HG02885 (cell line): Measurements from ENCODE around the gene ANTXR2.

ENCODE experiments used
- ATAC-seq: cut with Tn5 transposase; IDR thresholded peaks from one replicate; pipeline ENCODE4 v1.9.1; 2021; ENCODE audit warnings: mild to moderate bottlenecking; ENCODE audit not compliant: unreplicated experiment, poor library complexity

The ANTXR2 gene

DNA sequence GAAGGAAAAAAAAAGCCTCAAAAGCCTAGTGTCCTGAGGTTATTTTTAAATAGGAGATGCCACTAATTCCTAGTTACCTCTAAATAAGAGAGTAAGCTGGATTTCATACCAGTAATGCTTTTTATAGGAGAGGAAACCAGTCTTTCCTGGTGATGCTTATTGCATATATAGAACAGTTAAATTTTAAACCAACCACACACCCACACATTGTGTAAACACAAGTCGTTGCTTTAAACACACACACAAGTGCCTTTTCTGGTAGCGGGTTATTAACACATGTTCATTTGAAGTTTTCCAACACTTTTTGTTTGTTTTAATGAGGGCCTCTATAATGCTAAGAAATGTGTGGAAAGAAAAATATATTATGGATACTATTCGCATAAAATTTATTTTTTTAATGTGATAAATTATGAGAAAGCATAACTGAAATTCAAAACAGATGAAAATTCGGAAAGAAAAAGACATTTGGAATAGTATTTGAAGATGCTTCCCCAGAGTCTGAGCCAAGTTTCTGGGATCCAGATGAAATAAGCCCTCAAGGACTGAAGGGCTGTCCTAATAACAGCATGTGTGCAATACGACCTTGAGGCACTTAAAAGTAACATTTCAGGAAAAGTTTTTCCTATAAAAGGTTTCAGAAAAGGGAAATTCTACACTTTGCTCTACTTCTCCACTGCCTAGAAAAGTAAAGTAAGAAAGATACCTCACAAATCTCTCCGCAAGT is 2.0 kb downstream of the ANTXR2 start:
- ATAC-seq: no peak

DNA sequence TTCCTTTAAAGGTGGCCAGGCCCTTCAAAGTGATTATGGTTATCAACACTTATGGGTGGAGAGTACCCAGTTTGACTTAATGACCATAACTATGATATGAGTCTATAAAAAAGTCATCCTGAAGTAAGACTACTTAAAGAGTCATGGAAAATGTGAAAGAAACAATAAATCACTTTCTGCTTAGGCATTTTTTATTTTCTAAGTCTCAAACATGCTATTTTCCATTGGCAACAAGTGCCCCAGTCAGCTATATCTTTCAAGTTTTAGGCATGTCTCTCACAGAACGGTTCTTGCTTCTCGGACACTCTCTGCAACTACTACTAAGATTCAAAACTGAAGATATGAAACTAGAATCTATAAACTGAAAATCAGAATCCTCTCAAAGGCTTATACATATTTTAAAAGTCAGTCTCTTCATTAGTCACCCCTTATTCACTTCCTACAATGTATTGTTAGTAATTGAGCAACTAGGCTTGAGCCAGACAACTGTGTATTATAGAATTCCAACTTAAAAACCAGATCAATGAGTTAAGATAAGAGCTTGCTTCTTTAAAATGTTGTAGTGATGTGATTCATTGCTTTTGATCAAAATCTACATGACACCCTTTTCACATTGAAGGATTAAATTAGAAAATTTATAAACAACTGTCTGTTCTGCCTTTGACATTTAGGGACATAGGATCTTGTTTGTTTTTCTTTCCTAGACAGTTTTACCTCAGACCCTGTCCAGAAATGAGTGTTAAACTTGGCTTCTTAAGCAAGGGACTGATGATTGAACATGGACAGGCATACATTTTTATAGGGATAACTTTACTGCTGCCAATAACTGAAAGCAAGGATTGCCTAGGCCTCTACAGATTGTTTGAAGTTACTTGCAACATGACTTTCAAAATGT is 2.9 kb downstream of the ANTXR2 start:
- no peak for ATAC-seq

DNA sequence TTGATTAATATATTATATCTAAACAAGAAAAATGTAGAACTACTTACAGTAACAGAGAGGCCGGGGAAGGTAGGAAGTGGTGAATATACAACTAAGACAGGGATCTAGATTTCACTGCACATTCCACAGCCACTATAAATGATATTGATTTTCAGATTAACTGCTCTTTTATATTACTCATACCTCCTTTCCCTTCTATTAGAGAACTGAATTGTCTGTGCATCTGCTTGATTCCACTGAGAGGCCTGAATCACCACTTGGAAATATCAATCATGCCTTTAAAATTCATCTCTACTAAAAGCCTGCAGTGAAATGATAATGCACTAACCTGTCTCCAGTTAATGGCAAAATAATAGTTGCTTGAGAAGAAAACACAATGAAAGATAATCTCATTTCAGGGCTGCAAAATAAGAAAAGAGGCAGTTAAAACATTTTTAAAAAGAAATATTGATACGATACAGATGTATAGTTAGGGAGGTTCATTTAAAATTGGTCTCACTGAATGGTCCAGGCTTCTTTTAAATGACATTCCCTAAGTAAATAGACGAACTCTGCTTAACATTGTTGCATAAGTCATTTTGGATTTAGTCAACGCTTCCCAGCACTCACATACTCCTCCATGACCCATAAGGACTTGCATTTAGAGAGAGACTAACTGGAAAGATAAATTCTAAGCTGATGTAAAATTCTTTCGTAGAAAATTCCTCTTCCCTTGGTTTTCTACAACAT is 3.8 kb downstream of the ANTXR2 start:
- ATAC-seq: no peak

DNA sequence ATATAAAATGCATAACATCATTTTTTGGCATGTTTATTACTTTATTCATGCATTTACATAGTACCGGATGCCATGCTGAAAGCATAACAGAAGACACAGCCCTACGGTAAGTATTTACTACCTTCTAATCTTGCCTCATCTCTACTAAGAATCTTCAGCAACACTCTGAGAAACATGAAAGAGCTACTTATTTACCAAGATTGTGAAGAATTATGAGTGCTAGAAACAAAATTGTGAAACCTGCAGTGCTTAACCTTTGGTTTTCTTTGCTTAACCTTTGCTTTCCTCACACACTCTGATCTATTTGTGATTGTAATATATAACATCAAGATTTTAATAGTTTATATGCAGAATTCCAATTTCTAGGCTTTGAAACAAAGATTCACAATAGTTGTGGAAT is 7.4 kb downstream of the ANTXR2 start:
- ATAC-seq: no peak

DNA sequence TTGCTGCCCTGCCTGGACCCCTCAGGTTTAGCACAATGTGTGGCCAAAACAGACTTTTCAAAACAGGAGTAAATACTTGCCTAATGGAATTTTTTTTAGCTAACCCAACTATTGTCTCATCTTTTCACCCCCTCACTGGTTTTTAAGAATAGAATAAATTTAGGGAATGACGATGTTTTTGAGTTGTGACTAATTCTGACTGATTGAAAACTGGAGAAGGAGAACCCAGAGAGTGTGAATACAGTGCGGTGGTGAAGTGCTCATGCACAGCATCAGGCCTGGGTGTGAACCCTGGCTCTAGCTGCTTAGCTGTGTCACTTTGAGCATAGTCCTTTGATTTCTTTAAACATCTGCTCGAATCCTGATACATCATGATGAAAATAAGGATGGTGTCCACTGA is 10.5 kb downstream of the ANTXR2 start:
- ATAC-seq: no peak

DNA sequence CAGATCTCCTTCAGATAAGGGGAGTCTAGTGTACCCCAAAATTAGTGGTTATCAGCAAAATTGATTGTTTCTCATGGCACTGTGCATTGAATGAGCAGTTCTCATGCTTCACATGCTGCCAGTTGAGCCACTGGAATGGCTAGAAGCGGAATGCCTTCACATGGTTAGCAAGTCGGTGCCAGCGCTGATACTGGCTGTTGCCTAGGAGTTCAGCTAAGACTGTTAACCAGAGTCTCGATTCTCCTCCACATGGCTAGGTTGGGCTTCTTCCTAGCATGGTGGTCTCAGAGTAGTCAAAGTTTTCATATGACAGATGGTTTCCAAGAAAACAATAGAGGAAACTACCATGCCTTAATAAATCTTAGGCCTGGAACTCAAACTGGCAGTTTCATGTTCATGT is 12.2 kb downstream of the ANTXR2 start:
- ATAC-seq: no peak

DNA sequence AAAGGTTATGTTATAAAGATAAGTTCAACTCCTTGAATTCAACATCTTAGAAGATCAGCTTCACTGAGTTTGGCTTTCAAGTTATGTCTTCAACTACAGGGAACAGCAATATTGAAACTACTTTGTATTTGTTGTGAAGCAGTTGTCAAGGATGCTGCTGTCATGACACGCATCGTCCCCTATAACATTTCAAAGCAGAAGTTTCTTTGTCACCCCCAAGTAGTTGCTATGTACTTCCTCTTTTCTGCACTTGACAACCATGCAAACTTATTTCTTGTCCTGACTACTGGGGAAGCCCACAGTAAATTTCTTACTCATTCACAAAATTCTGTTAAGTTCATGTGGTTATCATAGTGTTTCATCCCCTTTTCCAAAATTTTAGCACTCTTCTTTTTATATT is 14.3 kb downstream of the ANTXR2 start:
- peak; percentile 99 for ATAC-seq

DNA sequence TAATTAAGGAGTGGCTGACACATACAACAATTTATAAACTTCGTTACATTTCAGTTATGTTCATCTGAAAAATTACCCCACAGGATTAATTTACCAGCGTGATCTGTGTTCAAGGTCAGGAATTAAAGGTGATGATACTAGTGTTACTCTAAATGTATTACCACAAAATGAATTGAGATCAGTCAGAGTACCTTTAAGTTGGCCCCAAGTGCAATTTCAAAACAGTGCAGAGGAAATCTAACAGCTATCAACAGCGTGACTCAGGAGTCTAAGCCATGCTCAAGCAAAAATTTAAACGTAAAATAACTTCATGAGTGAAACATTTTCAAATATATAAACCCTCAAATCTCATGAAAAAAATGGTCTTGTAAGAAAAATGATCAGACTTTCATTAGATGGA is 18.7 kb downstream of the ANTXR2 start:
- ATAC-seq: no peak

DNA sequence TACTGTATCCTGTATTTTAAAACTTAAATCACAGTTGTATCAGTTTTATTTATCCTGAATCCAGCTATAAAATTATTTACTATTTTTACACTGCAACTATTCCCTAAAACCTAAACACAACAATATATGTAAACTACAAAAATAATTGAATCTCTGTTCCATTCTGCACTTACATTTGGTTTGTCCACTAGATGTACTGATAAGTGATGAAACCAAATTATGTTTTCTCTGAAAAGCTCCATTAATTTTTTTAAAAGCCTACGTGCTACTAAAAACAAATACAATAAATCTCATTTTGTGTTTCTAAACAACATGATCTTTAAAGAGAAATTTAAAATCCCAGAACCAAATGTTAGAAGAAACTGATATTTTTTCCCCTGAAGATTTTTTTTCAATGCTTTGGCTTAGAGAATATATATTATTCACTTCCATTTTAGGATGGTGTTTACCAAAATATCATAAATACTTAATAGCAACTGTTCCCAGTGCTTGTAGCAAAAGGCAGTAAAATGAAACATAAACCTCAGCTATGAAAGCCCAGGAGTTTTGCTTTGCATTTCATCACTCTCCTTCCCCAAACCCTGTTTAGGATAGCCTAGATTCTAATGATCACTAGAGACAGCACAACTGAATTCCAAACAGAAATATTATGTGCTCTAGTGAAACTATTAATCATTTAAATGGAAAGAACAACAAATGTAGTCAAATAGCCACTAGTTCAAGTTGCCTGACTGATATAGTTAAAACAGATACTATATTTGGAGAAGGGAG is 19.7 kb downstream of the ANTXR2 start:
- ATAC-seq: no peak

DNA sequence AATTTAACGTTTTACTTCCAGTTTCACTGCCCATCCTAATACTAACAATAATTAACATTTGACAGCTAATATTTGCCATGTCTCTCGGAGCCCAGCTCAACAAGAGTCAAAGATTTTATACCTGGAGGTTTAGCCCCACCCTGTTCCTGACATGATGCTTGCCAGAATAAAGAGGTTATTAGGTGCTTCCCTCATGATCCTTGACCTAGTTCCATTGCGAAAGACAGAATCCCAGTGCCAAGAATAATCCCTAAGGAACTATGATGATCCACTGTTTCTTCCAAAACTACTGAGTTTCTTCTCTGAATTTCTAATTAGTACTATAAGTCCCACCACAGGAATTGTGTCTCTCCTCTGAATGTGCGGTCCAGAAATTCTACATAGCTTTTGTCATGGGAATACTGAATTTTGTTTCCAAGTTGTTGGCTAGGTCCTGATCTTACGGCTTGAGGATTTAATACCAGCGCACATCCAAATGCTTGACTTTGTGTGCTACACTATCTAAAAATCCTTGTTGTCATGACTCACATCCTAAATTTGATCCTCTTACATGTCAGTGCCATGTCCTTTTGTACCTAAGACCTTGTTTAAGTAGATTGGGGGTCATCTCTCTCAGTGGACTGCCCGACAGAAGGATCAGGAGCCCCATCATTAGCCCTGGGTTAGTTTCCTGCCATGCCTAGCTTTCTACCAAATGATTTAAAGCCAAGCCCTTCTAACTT is 23.1 kb downstream of the ANTXR2 start:
- ATAC-seq: no peak

DNA sequence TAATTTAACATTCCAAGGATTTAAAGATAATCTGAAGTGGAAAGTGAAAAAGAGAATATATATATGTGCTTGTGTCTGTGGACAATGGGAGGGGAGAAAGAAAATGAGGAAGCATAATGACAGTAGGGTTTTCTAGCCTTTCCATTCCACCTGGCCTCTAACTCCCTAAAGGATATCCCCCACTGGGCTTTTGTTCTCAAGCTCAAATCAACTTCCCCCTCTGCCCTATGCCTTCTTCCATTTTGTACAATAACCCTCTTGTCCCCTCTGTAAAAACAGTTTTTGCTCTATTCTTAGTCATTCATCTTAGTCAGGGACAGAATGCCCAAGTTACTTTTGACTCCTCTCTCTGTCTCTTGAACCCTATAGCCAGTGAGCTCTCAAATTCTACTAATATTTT is 23.6 kb downstream of the ANTXR2 start:
- no peak for ATAC-seq

DNA sequence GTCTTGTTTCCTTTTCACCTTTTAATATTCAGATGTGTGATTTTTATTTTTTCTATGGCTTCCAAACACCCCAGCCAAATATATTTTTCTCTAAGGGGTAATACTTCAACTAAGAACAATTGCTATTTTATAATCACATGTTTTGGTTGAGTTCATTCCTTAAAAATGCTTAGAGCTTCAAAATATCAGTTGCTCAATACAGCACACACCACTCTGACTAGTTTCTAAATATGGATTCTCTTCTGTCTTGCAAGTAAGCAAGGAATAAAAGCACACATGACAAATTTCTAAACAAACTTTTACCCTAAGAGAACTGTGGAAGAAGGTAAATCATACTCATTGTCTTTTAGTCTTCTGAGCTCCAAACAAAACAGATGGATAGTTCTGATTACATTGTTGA is 27.2 kb downstream of the ANTXR2 start:
- ATAC-seq: no peak

DNA sequence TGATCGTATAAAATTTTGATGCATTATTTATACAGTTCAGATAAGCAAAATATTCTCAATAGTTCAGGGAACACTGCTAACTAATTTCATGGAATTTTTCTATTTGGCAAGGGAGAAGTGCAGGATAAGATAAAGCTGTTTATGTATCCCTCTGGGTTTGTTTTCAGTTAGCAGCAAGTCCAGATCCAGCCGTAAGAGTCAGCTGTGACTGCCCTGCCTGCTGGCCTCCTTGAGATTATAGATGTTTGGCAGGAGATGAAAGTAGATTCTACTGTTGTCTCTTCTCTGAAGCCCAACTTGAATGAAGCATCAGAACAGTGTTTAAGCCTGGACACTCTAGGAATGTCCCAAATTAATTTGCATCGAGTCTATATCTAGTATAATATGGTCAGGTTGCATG is 29.5 kb downstream of the ANTXR2 start:
- ATAC-seq: no peak

DNA sequence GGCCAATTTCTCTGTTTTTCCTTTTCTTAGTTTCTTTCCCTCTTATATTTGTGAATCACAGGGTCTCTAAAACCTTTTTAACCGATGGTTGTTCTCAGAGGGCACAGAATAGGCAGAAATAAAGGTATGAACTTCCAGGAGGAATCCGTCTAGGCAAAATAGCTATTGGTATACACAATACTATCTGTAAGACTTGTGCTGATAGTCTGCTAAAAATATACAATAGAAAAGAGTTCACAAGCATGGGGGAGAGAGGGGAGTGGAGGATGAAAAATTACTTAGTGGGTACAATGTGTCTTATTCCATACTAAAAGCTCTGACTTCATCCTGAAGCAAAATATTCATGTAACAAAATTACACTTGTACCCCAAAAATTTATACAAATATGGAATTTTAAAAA is 30.2 kb downstream of the ANTXR2 start:
- no peak for ATAC-seq

DNA sequence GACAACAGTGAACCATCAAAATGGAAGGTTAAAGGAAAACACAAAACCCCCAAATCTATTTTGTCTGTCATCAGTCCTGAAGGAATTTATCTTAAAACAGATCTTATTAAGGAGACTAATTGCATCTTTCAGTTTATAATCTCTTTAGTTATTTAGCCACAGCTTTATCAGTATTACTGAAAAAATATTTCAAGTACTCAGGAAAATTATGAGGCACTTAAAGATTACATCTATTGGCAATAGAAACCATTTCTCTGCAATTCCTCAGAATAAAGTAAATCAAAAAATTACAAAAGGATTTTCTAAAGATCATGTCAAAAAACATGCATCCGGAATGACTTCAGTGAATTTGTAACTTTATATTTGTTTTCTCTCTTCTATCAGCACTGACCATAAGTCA is 35.2 kb downstream of the ANTXR2 start:
- no peak for ATAC-seq

DNA sequence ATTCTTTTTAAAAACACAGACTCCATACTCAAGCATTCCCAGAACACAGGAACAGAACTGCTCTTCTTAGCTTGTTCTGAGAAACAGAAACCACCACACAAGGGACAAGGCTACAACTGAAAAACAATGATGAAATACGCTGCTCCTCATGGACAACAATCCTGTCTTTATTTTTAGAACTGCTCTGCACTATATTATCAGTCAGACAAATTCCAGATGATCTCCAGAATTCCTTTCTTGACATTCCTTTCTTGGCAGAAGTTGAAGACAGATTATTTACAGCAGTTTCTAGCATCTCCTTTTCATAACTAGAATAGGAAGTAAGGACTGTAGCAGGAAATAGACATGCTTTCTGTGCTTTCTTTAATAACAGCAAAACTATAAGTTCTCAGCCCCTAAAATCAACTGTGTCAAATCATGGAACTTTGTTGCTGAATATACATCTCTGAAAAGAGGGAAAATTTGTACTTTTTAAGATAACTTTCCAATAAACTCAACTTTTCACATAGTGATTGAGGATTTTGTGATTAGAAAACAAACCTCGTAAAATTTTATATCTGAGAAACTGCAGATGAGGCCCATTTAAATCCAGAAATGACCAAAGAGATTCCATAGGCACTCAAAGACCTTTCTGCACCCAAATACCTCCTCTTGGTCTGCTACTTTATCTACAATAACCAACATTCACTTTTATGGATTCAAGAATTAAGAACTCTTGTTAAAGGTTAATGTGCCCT is 35.9 kb downstream of the ANTXR2 start:
- ATAC-seq: peak; percentile 53

DNA sequence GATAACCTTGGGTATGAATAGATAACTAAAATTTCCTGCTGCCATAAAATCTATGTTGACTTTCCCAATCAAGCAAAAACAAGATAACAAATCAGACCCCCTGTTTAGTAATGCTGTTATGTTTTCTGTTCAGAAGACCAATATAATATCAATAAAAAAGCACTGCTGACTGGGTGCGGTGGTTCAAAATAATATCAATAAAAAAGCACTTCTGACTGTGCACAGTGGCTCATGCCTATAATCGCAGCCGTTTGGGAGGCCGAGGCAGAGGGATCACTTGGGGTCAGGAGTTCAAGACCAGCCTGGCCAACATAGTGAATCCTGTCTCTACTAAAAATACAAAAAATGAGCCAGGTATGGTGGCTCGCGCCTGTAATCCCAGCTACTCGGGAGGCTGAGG is 36.7 kb downstream of the ANTXR2 start:
- ATAC-seq: no peak

DNA sequence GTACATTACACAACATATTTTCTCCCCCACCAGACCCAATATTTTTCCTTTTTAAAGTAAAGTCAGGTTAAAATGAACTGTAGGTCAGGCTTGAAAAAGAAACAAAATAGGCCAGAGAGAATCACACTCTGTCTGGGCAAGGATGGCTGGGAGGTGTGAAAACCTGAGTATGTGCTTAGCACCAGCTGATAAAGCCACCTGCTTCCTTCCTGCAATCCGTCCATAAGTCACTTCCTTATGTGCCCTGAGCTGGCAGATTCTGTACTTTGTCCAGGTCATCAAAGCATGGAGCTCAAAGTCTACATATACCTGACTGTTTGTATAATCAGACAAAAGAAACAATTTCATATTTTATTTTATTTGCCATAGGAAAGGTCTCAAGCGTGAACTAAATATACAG is 37.7 kb downstream of the ANTXR2 start:
- ATAC-seq: no peak

DNA sequence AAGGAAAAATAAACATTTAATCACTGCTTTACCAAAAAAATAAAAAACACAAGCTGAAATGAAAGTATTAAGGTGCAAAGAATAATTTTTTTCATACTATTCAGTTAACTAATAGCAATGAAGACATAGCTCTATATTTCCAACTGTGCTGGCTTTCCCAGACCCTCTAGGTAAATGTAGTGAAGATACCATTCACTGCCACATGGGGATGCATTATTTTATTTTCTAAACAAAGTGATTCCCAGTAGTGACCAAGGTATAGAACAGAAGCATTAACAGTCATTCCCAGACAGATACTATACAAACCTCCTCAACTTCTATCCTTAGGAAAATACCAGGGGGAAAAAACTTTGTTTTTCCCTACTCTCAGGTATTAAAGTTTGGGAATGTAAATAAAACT is 39.4 kb downstream of the ANTXR2 start:
- no peak for ATAC-seq
